Mucosa of descending colon (tissue), 3 donors: ENCODE data around the gene UBALD1. TPM values are rescaled to one million over a fixed set of nuclear protein-coding genes. Genes with fewer than 3 reads are reported as not detected.

Experiments used
- ATAC-seq: fragments of 200-7000 bp; cut with Tn5 transposase; one replicate; pipeline ENCODE4 v1.9.1; 2020; ENCODE audit warnings: mild to moderate bottlenecking, moderate library complexity
- DNase-seq, 3 donors: peaks; one replicate each; pipeline ENCODE4 v3.0.0-alpha.2; 2020
- H3K36me3 ChIP-seq: fragments of 200-600 bp; one replicate; pipeline ENCODE4 v1.8.0; 2021; ENCODE audit warnings: low read depth, mild to moderate bottlenecking
- H3K4me1 ChIP-seq: fragments of 200-600 bp; one replicate; pipeline ENCODE4 v1.8.0; 2021; ENCODE audit warnings: low read depth, mild to moderate bottlenecking
- H3K4me3 ChIP-seq: fragments of 200-600 bp; one replicate; pipeline ENCODE4 v1.8.0; 2021; ENCODE audit warnings: mild to moderate bottlenecking
- H3K9me3 ChIP-seq: fragments of 200-600 bp; one replicate; pipeline ENCODE4 v1.8.0; 2021; ENCODE audit warnings: mild to moderate bottlenecking
- CTCF ChIP-seq: fragments of 200-600 bp; IDR thresholded peaks from one replicate; pipeline ENCODE4 v1.8.0; 2022; ENCODE audit warnings: antibody characterized with exemption, mild to moderate bottlenecking
- intact Hi-C, 2 donors: fragments of 100-400 bp; cut with DNase I in 1 of 2; cut with micrococcal nuclease in 1 of 2; formaldehyde crosslinking; loops; one replicate each; pipeline versions ENCODE4 v1.11.0 to v1.11.1; 2022; cut with DNase I, micrococcal nuclease
- total RNA-seq, 3 donors: library from RNA; stranded (reverse); fragmentation: NEBNext Ultra II Directional in 2 of 3; extraction: Animal tissue kit (Norgen Biotek cat#: 25700) in 2 of 3; gene quantifications; one replicate each; pipeline versions ENCODE4 v1.2.1 to v1.2.4, GENCODE V29; 2021 to 2023
- donor health status: DM: no; HTN: no; CAD: no; lungs with moderate emphysema.
- donor health status: DM: no; HTN: no; CAD: no.
- donor health status: DM: no; HTN: yes; CAD: no.

The UBALD1 gene
- total RNA-seq, 3 donors from 2014 or later = 21.3 to 38.8 (median 22.5) TPM

GRCh38 chr16:4608704-4608980, 6.0 kb downstream of the UBALD1 start:
- no peak for TF ChIP-seq CTCF
- intact Hi-C loops = no loop called here
- Histone ChIP-seq H3K4me1 (peaks cover 13% of the 10 kb centered on the region), H3K4me3 (no peak overlapping the region), H3K36me3 (no peaks in the 10 kb centered on the region), H3K9me3 (no peaks in the 10 kb centered on the region)
- DNase-seq (no peak), ATAC-seq (no peak)

- H3K4me1 ChIP-seq = peaks cover 7% of the 10 kb centered on the region
- no peaks in the 10 kb centered on the region for H3K9me3 ChIP-seq
- H3K4me3 ChIP-seq = no peak overlapping the region
- H3K36me3 ChIP-seq = no peaks in the 10 kb centered on the region
- no peak for TF ChIP-seq CTCF
- no peak for ATAC-seq
- intact Hi-C loops = no loop called here
- no peak for DNase-seq
Measured at GRCh38 chr16:4607841-4608703, 6.6 kb downstream of the UBALD1 start.

GRCh38 chr16:4606354-4606753, 8.3 kb downstream of the UBALD1 start:
- TF ChIP-seq CTCF = no peak
- no peak for DNase-seq
- Histone ChIP-seq H3K4me1 (no peaks in the 10 kb centered on the region), H3K9me3 (no peaks in the 10 kb centered on the region), H3K36me3 (no peaks in the 10 kb centered on the region), H3K4me3 (no peak overlapping the region)
- intact Hi-C loops = no loop called here
- ATAC-seq = no peak

GRCh38 chr16:4604401-4604800, 10.3 kb downstream of the UBALD1 start:
- no peaks in the 10 kb centered on the region for H3K4me1 ChIP-seq
- intact Hi-C loops = no loop called here
- H3K4me3 ChIP-seq = no peak overlapping the region
- DNase-seq (no peak), ATAC-seq (no peak)
- H3K36me3 ChIP-seq = no peaks in the 10 kb centered on the region
- TF ChIP-seq CTCF = no peak
- no peaks in the 10 kb centered on the region for H3K9me3 ChIP-seq

- intact Hi-C loops = no loop called here
- no peak for TF ChIP-seq CTCF
- Histone ChIP-seq H3K36me3 (no peaks in the 10 kb centered on the region), H3K4me3 (no peak overlapping the region), H3K9me3 (no peaks in the 10 kb centered on the region), H3K4me1 (no peaks in the 10 kb centered on the region)
- peak; percentile 24 for ATAC-seq
- no peak for DNase-seq
Measured at GRCh38 chr16:4603624-4604170, 11.0 kb downstream of the UBALD1 start.
